PFSK-1 (cell line): ENCODE data around the gene MRTFB.

Experiments used
- POLR2AphosphoS5 ChIP-seq: IDR thresholded peaks from 2 replicates; pipeline ENCODE4 v1.6.1; 2012; ENCODE audit warnings: low read depth, mild to moderate bottlenecking, control low read depth, low read length, moderate library complexity
- SIN3A ChIP-seq: IDR thresholded peaks from 2 replicates; pipeline ENCODE4 v1.6.1; 2012; ENCODE audit warnings: mild to moderate bottlenecking, low read length, moderate library complexity, borderline replicate concordance; ENCODE audit not compliant: insufficient read depth
- TAF1 ChIP-seq: IDR thresholded peaks from 2 replicates; pipeline ENCODE4 v1.6.1; 2012; ENCODE audit warnings: low read length, control low read depth, borderline replicate concordance; ENCODE audit not compliant: insufficient read depth

DNA sequence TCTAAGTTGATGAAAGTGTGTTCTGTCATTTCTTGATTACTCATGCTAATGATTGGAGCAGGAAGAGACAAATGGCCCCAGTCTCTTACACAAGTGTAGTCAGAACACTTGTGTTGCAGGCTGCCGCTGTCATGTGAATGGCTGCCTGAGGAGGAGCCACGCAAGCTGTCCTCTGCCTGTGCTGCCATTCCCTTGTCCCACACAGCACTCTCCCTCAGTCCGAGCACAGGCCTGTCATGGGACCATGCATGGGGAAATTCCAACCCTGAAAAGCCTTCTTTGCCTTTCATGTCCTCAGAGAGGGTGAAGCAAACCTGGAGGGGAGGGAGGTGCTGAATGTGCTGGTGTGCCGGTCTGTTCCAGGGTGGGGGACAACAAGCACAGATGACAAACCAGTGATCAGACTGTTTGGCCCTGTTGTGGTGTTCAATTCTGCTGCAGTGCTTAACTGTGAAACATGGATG, 109.4 kb downstream of the MRTFB start:
- no peak for TF ChIP-seq TAF1
- TF ChIP-seq POLR2AphosphoS5: no peak
- TF ChIP-seq SIN3A: no peak
